GM19324 (cell line): ENCODE results near the gene MAPK14.

Experiments
- ATAC-seq: cut with Tn5 transposase; IDR thresholded peaks from one replicate; pipeline ENCODE4 v1.9.1; 2021; ENCODE audit warnings: mild to moderate bottlenecking, moderate library complexity; ENCODE audit not compliant: unreplicated experiment, low FRiP score

Gene MAPK14

GRCh38 chr6:36034441-36034840 is 6.8 kb downstream of the MAPK14 start:
- no peak for ATAC-seq

- ATAC-seq = no peak
Measured at GRCh38 chr6:36035225-36035624, 7.6 kb downstream of the MAPK14 start.

DNA sequence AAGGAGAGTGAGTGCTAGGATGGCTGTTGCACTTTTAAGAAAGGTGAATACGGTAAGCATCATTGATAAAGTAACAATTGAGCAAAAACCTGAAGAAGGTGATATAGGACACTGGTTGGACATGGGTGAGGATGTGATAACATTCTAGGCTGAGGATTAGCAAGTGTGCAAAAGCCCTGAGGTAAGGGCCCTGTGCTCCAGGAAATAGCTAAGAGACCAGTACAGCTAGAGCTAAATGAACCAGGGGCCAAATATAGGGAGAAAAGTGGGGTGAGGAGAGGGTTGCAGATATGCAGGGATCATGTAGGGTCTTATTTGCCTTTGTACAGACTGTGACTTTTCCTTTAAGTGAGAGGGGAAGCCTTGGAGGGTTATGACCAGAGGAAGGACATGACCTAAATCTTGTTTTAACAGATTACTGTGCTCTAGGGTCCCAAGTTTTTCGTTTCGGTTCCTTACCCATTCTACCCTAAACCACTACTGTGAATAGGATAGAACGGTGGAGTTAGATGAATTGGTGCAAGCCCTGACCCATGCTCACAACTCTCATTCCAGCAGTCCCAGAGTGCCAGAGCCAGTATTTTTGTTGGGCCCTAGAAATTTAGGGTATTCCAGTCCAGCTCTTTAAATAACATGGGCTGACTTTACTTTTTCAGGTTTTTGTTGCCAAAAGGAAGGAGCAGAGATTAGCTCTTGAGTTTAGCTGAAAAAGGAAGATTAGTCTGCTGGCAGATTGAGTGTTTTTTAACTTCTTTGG is 10.7 kb downstream of the MAPK14 start:
- no peak for ATAC-seq

GRCh38 chr6:36039112-36039511 is 11.5 kb downstream of the MAPK14 start:
- ATAC-seq = no peak

DNA sequence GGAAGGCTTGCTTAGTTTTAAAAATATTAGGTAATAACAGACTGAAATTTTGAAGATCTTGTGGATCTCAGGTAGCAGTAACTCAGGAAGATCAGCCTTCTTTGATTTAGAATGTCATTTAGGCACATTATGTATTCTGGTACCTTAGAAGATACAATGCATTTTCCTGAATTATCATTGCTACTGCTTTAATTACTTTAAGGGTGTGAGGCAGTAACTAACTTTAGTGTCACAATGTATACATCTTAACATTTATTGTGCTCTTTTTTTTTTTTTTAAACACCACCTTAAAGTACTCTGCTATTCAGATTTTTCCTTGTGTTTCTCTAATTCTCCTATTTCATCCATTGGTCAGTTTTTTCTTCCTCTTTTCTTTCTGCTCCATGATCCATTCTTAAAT is 13.3 kb downstream of the MAPK14 start:
- no peak for ATAC-seq

DNA sequence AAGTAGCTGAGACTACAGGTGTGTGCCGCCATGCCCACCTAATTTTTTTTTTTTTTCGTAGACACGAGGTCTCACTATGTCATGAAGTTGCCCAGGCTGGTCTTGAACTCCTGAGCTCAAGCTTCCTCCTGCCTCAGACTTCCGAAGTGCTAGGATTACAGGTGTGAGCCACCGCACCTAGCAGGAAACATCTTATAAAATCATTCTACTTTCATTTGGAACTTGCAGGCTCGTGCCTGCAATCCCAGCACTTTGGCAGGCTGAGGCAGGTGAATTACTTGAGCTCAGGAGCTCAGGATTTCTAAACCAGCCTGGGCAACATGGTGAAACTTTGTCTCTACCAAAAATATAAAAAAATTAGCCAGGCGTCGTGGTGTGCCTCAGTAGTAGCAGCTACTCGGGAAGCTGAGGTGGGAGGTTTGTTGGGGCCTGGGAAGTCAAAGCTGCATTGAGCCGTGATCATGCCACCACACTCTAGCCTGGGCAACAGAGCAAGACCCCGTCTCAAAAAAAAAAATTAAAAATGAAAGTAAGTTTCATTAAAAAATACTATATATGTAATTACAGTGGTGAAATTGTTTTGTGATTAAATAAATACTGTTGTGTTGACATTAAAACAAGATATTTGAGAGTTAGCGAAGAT is 15.1 kb downstream of the MAPK14 start:
- ATAC-seq = no peak

- ATAC-seq = no peak
Measured at GRCh38 chr6:36049582-36049981, 22.0 kb downstream of the MAPK14 start.

DNA sequence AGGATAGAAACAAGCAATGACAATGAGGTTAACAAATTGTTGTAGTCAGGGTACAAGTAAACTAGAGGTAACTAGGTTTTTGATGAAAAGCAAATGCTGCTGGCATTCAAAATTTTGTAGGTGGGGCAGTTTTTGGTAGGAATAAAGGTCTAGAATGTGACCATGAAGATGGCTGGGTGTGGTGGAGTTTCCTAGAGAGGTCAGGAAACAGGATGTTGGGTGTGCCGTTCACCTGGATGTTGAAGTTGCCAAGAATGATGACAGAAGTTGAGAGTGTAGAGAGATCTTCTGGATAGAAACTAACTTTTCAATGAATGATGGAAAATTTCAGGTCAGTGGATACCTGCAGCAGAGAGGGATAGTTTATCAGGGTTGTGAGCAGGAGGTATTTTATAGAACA is 22.7 kb downstream of the MAPK14 start:
- no peak for ATAC-seq

- ATAC-seq = no peak
Measured at GRCh38 chr6:36050947-36051710, 23.5 kb downstream of the MAPK14 start.

- no peak for ATAC-seq
Measured at GRCh38 chr6:36052097-36052496, 24.5 kb downstream of the MAPK14 start.

DNA sequence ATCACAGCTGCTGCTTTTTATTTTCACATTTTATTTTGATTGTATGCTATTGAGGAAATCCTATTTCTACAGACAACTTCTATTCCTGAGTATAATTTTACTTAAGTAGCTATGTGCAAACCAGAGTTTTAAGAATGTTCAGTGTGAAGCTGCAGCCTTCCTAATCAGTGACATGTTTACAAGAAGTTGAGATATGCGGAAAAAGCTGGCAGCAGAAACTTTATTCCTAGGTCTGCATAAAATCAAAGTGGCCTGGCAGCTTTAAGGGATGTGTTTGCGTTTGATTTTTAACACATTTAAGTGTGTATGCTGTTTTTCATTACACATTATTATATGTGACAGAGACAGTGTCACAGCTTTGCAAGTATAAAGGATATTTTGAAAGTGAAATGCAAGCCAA is 26.3 kb downstream of the MAPK14 start:
- no peak for ATAC-seq

- no peak for ATAC-seq
Measured at GRCh38 chr6:36054415-36054814, 26.8 kb downstream of the MAPK14 start.

- no peak for ATAC-seq
Measured at GRCh38 chr6:36054956-36055355, 27.3 kb downstream of the MAPK14 start.

- no peak for ATAC-seq
Measured at GRCh38 chr6:36056178-36056577, 28.6 kb downstream of the MAPK14 start.

- no peak for ATAC-seq
Measured at GRCh38 chr6:36061236-36061635, 33.6 kb downstream of the MAPK14 start.

GRCh38 chr6:36062247-36062646 is 34.6 kb downstream of the MAPK14 start:
- no peak for ATAC-seq

DNA sequence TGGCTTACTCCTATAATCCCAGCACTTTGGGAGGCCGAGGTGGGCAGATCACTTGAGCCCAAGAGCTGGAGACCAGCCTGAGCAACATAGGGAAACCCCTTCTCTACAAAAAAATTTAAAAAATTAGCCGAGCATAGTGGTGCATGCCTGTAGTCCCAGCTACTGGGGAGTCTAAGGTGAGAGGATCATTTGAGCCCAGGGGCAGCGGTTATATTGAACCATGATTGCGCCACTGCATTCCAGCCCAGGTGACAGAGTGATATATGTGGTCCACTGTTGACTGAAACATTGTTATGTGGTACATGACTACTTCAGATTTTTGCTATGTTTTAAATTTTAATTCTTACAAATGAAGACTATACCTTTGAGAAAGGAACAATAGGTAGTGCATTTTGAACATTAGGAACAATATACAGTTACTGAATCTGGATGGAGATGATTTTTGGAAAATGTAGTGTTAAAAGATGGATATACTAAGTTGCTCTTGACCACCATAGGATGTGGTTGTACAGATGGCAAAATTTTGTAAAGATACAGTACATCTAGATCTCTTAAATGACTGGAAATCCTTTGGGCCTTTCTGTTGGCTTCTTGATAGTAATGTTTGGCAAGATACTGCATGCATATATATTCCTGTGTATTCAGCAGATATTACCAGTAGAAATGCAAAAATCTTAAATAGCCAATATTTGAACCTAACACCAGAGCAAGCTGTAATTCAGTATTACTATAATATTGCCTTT is 35.9 kb downstream of the MAPK14 start:
- no peak for ATAC-seq

GRCh38 chr6:36064770-36065396 is 37.3 kb downstream of the MAPK14 start:
- ATAC-seq = no peak

- ATAC-seq = no peak
Measured at GRCh38 chr6:36065916-36066315, 38.3 kb downstream of the MAPK14 start.

- ATAC-seq = no peak
Measured at GRCh38 chr6:36066817-36067216, 39.2 kb downstream of the MAPK14 start.
